Ascending aorta (tissue), 2 donors: ENCODE data around the gene CNTF. TPM values are rescaled to one million over a fixed set of nuclear protein-coding genes. Genes with fewer than 3 reads are reported as not detected.
A peak's percentile ranks its signal among the peaks of the same experiment; 100 is the strongest.

Experiments
- DNase-seq, 2 donors: peaks; one replicate each; pipeline ENCODE4 v3.0.0-alpha.2; 2019; ENCODE audit warnings: low spot score in 2 of 2
- H3K27ac ChIP-seq, 2 donors: fragments of 200-600 bp; sonication (generic); one replicate each; pipeline ENCODE4 v1.5.1; 2016 to 2017; ENCODE audit warnings: mild to moderate bottlenecking in 1 of 2
- H3K27me3 ChIP-seq: fragments of 200-600 bp; sonication (generic); one replicate; pipeline ENCODE4 v1.5.1; 2017
- H3K36me3 ChIP-seq, 2 donors: fragments of 200-600 bp; sonication (generic); one replicate each; pipeline ENCODE4 v1.5.1; 2016
- H3K4me1 ChIP-seq, 2 donors: fragments of 200-600 bp; sonication (generic); one replicate each; pipeline ENCODE4 v1.5.1; 2016 to 2017; ENCODE audit warnings: mild to moderate bottlenecking in 1 of 2
- H3K4me3 ChIP-seq, 2 donors: fragments of 200-600 bp; sonication (generic); one replicate each; pipeline ENCODE4 v1.5.1; 2016 to 2017; ENCODE audit warnings: mild to moderate bottlenecking in 1 of 2
- H3K9me3 ChIP-seq, 2 donors: fragments of 200-600 bp; sonication (generic); one replicate each; pipeline ENCODE4 v1.5.1; 2016
- intact Hi-C: fragments of 100-400 bp; cut with DNase I; formaldehyde crosslinking; loops from one replicate; pipeline ENCODE4 v1.15.1; 2023
- total RNA-seq: library from RNA; depleted of rRNA; stranded (reverse); fragments of >200 nt; gene quantifications from one replicate; pipeline ENCODE4 v1.1.0, GENCODE V29; 2016
- TF ChIP-seq, protein P1 (sequence below), 3 experiments: fragments of 200-600 bp in 2 of 3; fragments of 450-650 bp in 1 of 3; sonication (generic) in 2 of 3; IDR thresholded peaks; one replicate each; pipeline ENCODE4 v1.5.1; 2016 to 2019; ENCODE audit warnings: antibody characterized with exemption in 3 of 3, mild to moderate bottlenecking in 1 of 3, moderate library complexity in 1 of 3

The CNTF gene
- total RNA-seq, 1 donor from 2014 or later = 1.9 TPM

DNA sequence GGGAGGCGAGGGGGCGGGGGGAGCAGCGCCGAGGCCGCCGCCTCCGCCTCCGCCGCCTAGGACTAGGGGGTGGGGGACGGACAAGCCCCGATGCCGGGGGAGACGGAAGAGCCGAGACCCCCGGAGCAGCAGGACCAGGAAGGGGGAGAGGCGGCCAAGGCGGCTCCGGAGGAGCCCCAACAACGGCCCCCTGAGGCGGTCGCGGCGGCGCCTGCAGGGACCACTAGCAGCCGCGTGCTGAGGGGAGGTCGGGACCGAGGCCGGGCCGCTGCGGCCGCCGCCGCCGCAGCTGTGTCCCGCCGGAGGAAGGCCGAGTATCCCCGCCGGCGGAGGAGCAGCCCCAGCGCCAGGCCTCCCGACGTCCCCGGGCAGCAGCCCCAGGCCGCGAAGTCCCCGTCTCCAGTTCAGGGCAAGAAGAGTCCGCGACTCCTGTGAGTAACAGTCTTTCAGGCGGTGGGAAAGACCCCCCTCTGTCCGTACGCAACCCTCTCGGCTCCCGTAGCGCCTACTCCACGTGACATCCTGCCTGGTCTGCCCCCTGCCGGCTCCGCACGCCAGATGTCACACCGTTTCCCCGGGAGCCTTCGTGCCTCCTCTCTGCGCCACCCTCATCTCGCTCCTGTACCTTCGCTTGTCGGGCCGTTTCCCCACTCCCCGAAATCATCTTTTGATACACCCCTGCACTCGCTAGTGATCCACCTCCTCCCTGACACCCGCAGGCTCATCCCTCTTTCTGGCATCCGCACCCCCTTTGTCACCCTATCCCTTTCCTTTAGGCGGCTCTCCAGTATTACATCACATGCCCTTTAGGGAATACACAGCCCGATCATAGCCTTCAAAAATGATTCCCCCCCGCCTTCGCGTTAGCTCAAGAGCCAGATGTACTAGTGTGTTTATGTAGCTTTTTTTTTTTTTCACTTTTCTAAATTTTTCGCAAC lies 43.0 kb upstream of the CNTF start:
- Histone ChIP-seq H3K27ac (peak overlapping the region; percentile 98 to 99), H3K36me3 (no peaks in the 10 kb centered on the region), H3K4me3 (peak overlapping the region; percentile 94 to 97), H3K4me1 (peaks cover 0 to 32% of the 10 kb centered on the region in 2 donors), H3K27me3 (no peaks in the 10 kb centered on the region), H3K9me3 (no peaks in the 10 kb centered on the region)
- intact Hi-C loops = loop anchor here (2.0 to 10.0 kb wide), 10 partner anchors 15 to 1505 kb away; partner anchors contain the start of genes CLP1, CTNND1, FAM111A and OSBP
- TF ChIP-seq, protein P1, sequence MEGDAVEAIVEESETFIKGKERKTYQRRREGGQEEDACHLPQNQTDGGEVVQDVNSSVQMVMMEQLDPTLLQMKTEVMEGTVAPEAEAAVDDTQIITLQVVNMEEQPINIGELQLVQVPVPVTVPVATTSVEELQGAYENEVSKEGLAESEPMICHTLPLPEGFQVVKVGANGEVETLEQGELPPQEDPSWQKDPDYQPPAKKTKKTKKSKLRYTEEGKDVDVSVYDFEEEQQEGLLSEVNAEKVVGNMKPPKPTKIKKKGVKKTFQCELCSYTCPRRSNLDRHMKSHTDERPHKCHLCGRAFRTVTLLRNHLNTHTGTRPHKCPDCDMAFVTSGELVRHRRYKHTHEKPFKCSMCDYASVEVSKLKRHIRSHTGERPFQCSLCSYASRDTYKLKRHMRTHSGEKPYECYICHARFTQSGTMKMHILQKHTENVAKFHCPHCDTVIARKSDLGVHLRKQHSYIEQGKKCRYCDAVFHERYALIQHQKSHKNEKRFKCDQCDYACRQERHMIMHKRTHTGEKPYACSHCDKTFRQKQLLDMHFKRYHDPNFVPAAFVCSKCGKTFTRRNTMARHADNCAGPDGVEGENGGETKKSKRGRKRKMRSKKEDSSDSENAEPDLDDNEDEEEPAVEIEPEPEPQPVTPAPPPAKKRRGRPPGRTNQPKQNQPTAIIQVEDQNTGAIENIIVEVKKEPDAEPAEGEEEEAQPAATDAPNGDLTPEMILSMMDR (IDR thresholded peaks at IDR 0.05) = peak; percentile 65 to 94 (median 73)
- peak; percentile 77 to 96 for DNase-seq

DNA sequence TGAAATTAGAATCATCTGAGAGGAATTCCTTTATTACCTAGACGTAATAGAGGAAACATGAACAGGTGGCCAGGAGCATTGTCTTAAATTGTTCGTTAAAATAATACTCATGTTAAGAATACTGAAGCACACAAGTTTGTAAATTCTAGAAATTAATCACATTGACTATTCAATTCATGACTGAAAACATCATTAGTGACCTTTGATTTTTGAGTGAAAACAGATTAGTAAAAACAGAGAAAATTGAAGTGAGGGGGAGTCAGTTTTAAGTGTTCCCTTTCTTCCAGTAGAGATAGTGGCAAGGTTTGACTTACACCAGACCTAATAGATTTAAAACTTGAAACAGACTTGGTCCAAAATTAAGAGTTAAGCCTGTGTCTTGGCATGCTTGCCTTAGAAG lies 42.2 kb upstream of the CNTF start:
- TF ChIP-seq, protein P1 (IDR thresholded peaks at IDR 0.05) = no peak
- intact Hi-C loops = no loop called here
- H3K27ac ChIP-seq = peak overlapping the region; percentile 98 to 99
- H3K27me3 ChIP-seq = no peaks in the 10 kb centered on the region
- peak overlapping the region; percentile 94 to 97 for H3K4me3 ChIP-seq
- no peaks in the 10 kb centered on the region for H3K36me3 ChIP-seq
- H3K4me1 ChIP-seq = peaks cover 0 to 28% of the 10 kb centered on the region in 2 donors
- H3K9me3 ChIP-seq = no peaks in the 10 kb centered on the region
- DNase-seq = no peak

DNA sequence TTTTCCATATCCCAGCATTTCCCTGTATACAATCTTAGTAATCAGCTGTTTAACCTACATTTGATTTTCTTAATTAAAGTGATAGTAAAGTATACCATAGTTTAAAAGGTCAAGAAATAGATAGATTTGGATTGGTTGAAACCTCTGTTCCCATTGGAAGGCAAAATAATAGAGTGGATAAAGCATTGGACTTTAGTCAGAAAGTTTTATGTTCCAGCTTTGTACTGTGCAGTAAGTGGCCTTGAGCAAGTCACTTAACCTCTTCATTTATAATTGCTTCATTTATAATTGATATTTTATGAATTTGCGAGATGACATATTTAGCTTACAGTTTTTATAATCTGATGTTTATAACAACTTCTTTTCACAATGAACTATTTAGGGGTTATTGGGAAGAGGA lies 40.0 kb upstream of the CNTF start:
- no peaks in the 10 kb centered on the region for H3K27me3 ChIP-seq
- H3K9me3 ChIP-seq = no peaks in the 10 kb centered on the region
- intact Hi-C loops = no loop called here
- H3K4me1 ChIP-seq = peaks cover 0 to 10% of the 10 kb centered on the region in 2 donors
- H3K36me3 ChIP-seq = no peaks in the 10 kb centered on the region
- TF ChIP-seq, protein P1 (IDR thresholded peaks at IDR 0.05) = no peak
- no peak overlapping the region for H3K27ac ChIP-seq
- DNase-seq = no peak
- no peak overlapping the region for H3K4me3 ChIP-seq

DNA sequence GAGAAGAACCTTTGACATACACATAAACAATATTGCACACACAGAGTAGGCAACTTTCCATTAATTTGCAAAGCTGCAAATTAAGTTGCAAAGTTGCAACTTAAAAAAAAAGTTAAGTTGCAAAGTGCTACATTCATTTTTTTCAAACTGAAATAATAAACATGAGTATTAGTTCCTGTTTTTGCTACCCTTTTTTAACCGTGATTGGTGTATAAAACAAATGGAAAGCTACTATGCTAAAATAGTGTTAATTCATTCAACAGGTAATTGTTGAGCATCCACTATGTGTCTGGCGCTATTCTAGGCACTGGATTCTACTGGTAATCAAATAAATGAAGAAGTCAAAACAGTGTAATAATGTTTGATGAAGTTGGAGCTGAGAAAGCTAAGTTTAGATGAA lies 35.5 kb upstream of the CNTF start:
- intact Hi-C loops = no loop called here
- H3K36me3 ChIP-seq = no peaks in the 10 kb centered on the region
- no peaks in the 10 kb centered on the region for H3K9me3 ChIP-seq
- H3K27ac ChIP-seq = no peak overlapping the region
- DNase-seq = no peak
- TF ChIP-seq, protein P1 (IDR thresholded peaks at IDR 0.05) = no peak
- peaks cover 0 to 5% of the 10 kb centered on the region in 2 donors for H3K4me1 ChIP-seq
- no peaks in the 10 kb centered on the region for H3K27me3 ChIP-seq
- H3K4me3 ChIP-seq = no peak overlapping the region

DNA sequence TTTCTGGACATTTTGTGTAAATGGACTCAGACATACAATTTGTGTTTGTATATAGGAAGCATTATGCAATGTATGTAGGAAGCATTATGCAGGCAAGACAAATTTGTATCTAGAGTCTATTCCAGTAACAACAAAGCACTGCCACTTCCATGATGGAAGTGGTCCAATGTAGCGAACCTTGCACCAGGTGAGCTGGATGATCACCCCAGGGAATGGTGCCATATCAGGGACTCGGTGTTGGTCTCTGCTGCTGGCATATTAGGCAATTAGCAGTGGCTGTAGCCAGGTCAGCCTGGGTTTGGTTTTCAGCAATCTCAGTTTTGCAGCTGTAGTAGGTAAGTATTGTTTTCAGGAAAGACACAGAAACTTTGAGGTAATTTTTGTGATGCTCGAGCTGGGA lies 30.8 kb upstream of the CNTF start:
- H3K36me3 ChIP-seq = no peaks in the 10 kb centered on the region
- H3K27me3 ChIP-seq = no peaks in the 10 kb centered on the region
- no peak for DNase-seq
- H3K27ac ChIP-seq = no peak overlapping the region
- TF ChIP-seq, protein P1 (IDR thresholded peaks at IDR 0.05) = no peak
- no peaks in the 10 kb centered on the region for H3K4me1 ChIP-seq
- no peak overlapping the region for H3K4me3 ChIP-seq
- H3K9me3 ChIP-seq = no peaks in the 10 kb centered on the region
- intact Hi-C loops = no loop called here
